Measurements from ENCODE around the gene CCDC70. TPM values are rescaled to one million over a fixed set of nuclear protein-coding genes. Genes with fewer than 3 reads are reported as not detected.
"Not testable (repeated sequence)": the region's sequence is repeated elsewhere in the genome, so short reads cannot be mapped to it uniquely, and the experiment has no call there.

CCDC70 gene
- total RNA-seq, 2 experiments from 2014 or later: not detected

GRCh38 chr13:51822106-51822815, 39.5 kb upstream of the CCDC70 start:
- no peaks in the 10 kb centered on the region for H3K27me3 Mint-ChIP-seq
- POLR2A ChIA-PET: interaction anchor here (1.0 to 2.4 kb wide), 6 partner anchors 12 to 372 kb away, joined by 4 to 8 read pairs (median 4); partner anchors contain the start of gene INTS6
- no peaks in the 10 kb centered on the region for H3K9me3 Mint-ChIP-seq

GRCh38 chr13:51823359-51823758, 38.4 kb upstream of the CCDC70 start:
- Mint-ChIP-seq H3K27me3 (no peaks in the 10 kb centered on the region), H3K27ac (no peak overlapping the region), H3K9me3 (no peaks in the 10 kb centered on the region), H3K36me3 (ENCODE audit: low read depth) (no peaks in the 10 kb centered on the region), H3K4me3 (no peak overlapping the region), H3K4me1 (peaks cover 91% of the 10 kb centered on the region)
- ChIA-PET CTCF (interaction anchor here (1.7 to 4.5 kb wide), 2 partner anchors 8 to 23 kb away, joined by 3 to 40 read pairs; no protein-coding TSS in a partner anchor), POLR2A (interaction anchor here (1.0 to 2.4 kb wide), 2 partner anchors 20 to 370 kb away, joined by 4 to 6 read pairs; partner anchors contain the start of gene INTS6)
- no peak for DNase-seq

More at GRCh38 chr13:51822106-51822815, 39.5 kb upstream of the CCDC70 start:
- Mint-ChIP-seq H3K4me3 (peak overlapping the region; percentile 6), H3K27ac (peak overlapping the region; percentile 66), H3K36me3 (ENCODE audit: low read depth) (no peaks in the 10 kb centered on the region), H3K4me1 (peaks cover 89% of the 10 kb centered on the region)
- CTCF ChIA-PET: interaction anchor here (1.6 to 2.5 kb wide), 4 partner anchors 10 to 305 kb away, joined by 3 to 10 read pairs (median 6); no protein-coding TSS in a partner anchor
- DNase-seq: no peak

DNA sequence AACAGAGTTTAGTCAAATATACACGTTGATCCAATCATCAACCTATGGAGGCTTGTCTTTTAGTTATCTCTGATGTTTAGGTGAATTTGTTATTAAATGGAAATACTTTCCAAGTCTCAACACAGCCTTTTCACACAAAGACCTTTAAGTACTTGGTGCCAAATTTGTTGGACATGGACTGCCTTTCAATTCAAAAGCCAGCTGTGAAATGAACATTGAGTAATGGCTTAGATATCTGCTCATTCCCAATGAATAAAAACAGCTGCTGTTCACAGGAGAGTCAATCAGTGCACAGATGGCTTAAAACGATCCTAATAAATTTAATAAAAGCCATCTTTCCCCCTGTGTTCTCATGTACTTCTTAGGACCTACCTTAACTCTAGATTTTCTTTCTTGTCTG, 37.9 kb upstream of the CCDC70 start:
- Mint-ChIP-seq H3K27me3 (no peaks in the 10 kb centered on the region), H3K27ac (peak overlapping the region; percentile 15), H3K36me3 (ENCODE audit: low read depth) (no peaks in the 10 kb centered on the region), H3K9me3 (no peaks in the 10 kb centered on the region), H3K4me1 (peaks cover 87% of the 10 kb centered on the region), H3K4me3 (peak overlapping the region; percentile 24)
- no peak for DNase-seq
- POLR2A ChIA-PET: interaction anchor here (2.4 kb wide), 1 partner anchor 371 kb away, joined by 6 read pairs; the partner anchor contains the start of gene INTS6
- CTCF ChIA-PET: interaction anchor here (1.7 to 4.5 kb wide), 2 partner anchors 9 to 22 kb away, joined by 3 to 40 read pairs; no protein-coding TSS in a partner anchor

DNA sequence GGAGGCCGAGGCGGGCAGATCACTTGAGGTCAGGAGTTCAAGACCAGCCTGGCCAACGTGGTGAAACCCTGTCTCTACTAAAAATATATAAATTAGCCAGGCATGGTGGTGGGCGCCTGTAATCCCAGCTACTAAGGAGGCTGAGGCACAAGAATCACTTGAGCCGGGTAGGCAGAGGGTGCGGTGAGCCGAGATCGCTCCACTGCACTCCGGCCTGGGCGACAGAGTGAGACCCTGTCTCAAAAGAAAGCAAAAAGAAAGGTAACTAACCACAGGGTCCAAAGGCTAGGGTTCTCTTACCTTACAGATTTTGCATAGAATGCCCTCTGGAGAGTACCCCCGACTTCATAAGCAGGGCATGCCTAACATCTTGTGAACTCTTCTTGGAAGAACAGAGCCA, 37.1 kb upstream of the CCDC70 start:
- peak overlapping the region; percentile 73 for H3K27ac Mint-ChIP-seq
- not testable (repeated sequence) for H3K27me3 Mint-ChIP-seq; H3K36me3 Mint-ChIP-seq (ENCODE audit: low read depth); DNase-seq; H3K9me3 Mint-ChIP-seq
- POLR2A ChIA-PET: interaction anchor here (0.9 to 2.9 kb wide), 5 partner anchors 12 to 374 kb away, joined by 3 to 20 read pairs (median 4); partner anchors contain the start of gene INTS6
- H3K4me3 Mint-ChIP-seq: peak overlapping the region; percentile 36
- CTCF ChIA-PET: interaction anchor here (0.6 to 4.5 kb wide), 6 partner anchors 10 to 303 kb away, joined by 3 to 40 read pairs (median 4); partner anchors contain the start of gene TMEM272
- H3K4me1 Mint-ChIP-seq: peaks cover 78% of the 10 kb centered on the region

GRCh38 chr13:51825165-51825592, 36.6 kb upstream of the CCDC70 start:
- Mint-ChIP-seq H3K36me3 (ENCODE audit: low read depth) (no peaks in the 10 kb centered on the region), H3K4me1 (peaks cover 74% of the 10 kb centered on the region), H3K27ac (peak overlapping the region; percentile 73), H3K4me3 (peak overlapping the region; percentile 36), H3K9me3 (no peaks in the 10 kb centered on the region), H3K27me3 (no peaks in the 10 kb centered on the region)
- ChIA-PET CTCF (interaction anchor here (0.6 to 4.5 kb wide), 10 partner anchors 10 to 303 kb away, joined by 3 to 40 read pairs (median 3); partner anchors contain the start of genes NEK5 and TMEM272), POLR2A (interaction anchor here (0.9 to 2.9 kb wide), 6 partner anchors 10 to 374 kb away, joined by 3 to 20 read pairs (median 4); partner anchors contain the start of gene INTS6)
- no peak for DNase-seq

GRCh38 chr13:51825681-51826254, 36.0 kb upstream of the CCDC70 start:
- Mint-ChIP-seq H3K27ac (peak overlapping the region; percentile 73), H3K4me1 (peaks cover 68% of the 10 kb centered on the region), H3K9me3 (no peaks in the 10 kb centered on the region), H3K4me3 (peak overlapping the region; percentile 36), H3K36me3 (ENCODE audit: low read depth) (no peaks in the 10 kb centered on the region), H3K27me3 (no peaks in the 10 kb centered on the region)
- ChIA-PET POLR2A (interaction anchor here (0.9 to 2.9 kb wide), 6 partner anchors 10 to 375 kb away, joined by 3 to 20 read pairs (median 4); partner anchors contain the start of gene INTS6), CTCF (interaction anchor here (0.6 to 4.5 kb wide), 11 partner anchors 11 to 303 kb away, joined by 3 to 40 read pairs (median 3); partner anchors contain the start of genes NEK5 and TMEM272)
- no peak for DNase-seq

- H3K9me3 Mint-ChIP-seq: no peaks in the 10 kb centered on the region
- H3K27me3 Mint-ChIP-seq: no peaks in the 10 kb centered on the region
- DNase-seq: no peak
- H3K36me3 Mint-ChIP-seq (ENCODE audit: low read depth): no peaks in the 10 kb centered on the region
- H3K27ac Mint-ChIP-seq: peak overlapping the region; percentile 24
- H3K4me3 Mint-ChIP-seq: no peak overlapping the region
- POLR2A ChIA-PET: interaction anchor here (0.9 to 2.9 kb wide), 3 partner anchors 9 to 24 kb away, joined by 3 to 20 read pairs (median 3); no protein-coding TSS in a partner anchor
- CTCF ChIA-PET: interaction anchor here (1.6 to 4.5 kb wide), 2 partner anchors 12 to 29 kb away, joined by 4 to 40 read pairs; no protein-coding TSS in a partner anchor
- H3K4me1 Mint-ChIP-seq: peaks cover 59% of the 10 kb centered on the region
Observed at GRCh38 chr13:51826606-51827005, 35.2 kb upstream of the CCDC70 start.

- Mint-ChIP-seq H3K9me3 (no peaks in the 10 kb centered on the region), H3K27me3 (no peaks in the 10 kb centered on the region), H3K4me1 (peaks cover 55% of the 10 kb centered on the region), H3K4me3 (no peak overlapping the region), H3K27ac (no peak overlapping the region), H3K36me3 (ENCODE audit: low read depth) (no peaks in the 10 kb centered on the region)
- DNase-seq: no peak
- CTCF ChIA-PET: interaction anchor here (1.2 to 4.5 kb wide), 3 partner anchors 12 to 541 kb away, joined by 3 to 40 read pairs (median 4); no protein-coding TSS in a partner anchor
- POLR2A ChIA-PET: interaction anchor here (1.4 to 2.9 kb wide), 2 partner anchors 14 to 25 kb away, joined by 5 to 20 read pairs; no protein-coding TSS in a partner anchor
Observed at GRCh38 chr13:51827254-51827653, 34.5 kb upstream of the CCDC70 start.

- Mint-ChIP-seq H3K4me3 (no peak overlapping the region), H3K27me3 (peaks cover 8% of the 10 kb centered on the region), H3K36me3 (ENCODE audit: low read depth) (no peaks in the 10 kb centered on the region), H3K9me3 (no peaks in the 10 kb centered on the region), H3K27ac (no peak overlapping the region), H3K4me1 (peaks cover 41% of the 10 kb centered on the region)
- no peak for DNase-seq
- ChIA-PET CTCF (interaction anchor here (1.1 to 3.0 kb wide), 4 partner anchors 8 to 22 kb away, joined by 3 to 15 read pairs (median 4); no protein-coding TSS in a partner anchor), POLR2A (interaction anchor here (1.1 to 1.4 kb wide), 2 partner anchors 16 to 377 kb away, joined by 3 to 5 read pairs; no protein-coding TSS in a partner anchor)
Observed at GRCh38 chr13:51828730-51829567, 32.8 kb upstream of the CCDC70 start.

GRCh38 chr13:51829568-51829899, 32.2 kb upstream of the CCDC70 start:
- no peak for DNase-seq
- CTCF ChIA-PET: interaction anchor here (1.1 to 3.0 kb wide), 4 partner anchors 9 to 21 kb away, joined by 3 to 15 read pairs (median 4); no protein-coding TSS in a partner anchor
- Mint-ChIP-seq H3K4me3 (no peak overlapping the region), H3K27ac (no peak overlapping the region), H3K27me3 (peaks cover 8% of the 10 kb centered on the region), H3K4me1 (peaks cover 38% of the 10 kb centered on the region), H3K36me3 (ENCODE audit: low read depth) (no peaks in the 10 kb centered on the region), H3K9me3 (no peaks in the 10 kb centered on the region)
- POLR2A ChIA-PET: interaction anchor here (1.1 kb wide), 1 partner anchor 378 kb away, joined by 3 read pairs; no protein-coding TSS in a partner anchor

DNA sequence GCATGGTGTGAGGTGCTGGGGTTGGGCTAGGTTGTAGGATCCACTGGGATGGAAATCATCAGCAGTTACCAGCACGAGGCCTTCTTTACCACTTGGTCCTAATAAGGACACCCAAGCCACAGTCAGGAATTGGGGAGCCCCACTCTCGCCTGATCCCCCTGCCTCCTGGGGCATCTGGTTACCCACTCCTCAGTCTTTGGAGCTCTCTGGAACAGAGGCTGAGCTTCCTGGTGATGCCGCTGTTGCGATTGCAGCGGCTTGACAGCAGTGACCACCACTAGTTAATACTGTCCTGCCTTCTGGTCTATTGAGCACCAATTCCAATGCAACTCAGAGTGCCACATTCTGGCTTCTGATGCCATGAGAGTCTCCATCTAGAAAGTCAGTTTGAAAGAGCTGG, 30.2 kb upstream of the CCDC70 start:
- ChIA-PET POLR2A (interaction anchor here (1.7 kb wide), 1 partner anchor 17 kb away, joined by 10 read pairs; no protein-coding TSS in a partner anchor), CTCF (interaction anchor here (0.6 to 8.1 kb wide), 7 partner anchors 10 to 548 kb away, joined by 3 to 101 read pairs (median 5); no protein-coding TSS in a partner anchor)
- no peaks in the 10 kb centered on the region for H3K9me3 Mint-ChIP-seq
- no peak overlapping the region for H3K4me3 Mint-ChIP-seq
- H3K27ac Mint-ChIP-seq: no peak overlapping the region
- H3K4me1 Mint-ChIP-seq: peaks cover 22% of the 10 kb centered on the region
- H3K27me3 Mint-ChIP-seq: peaks cover 8% of the 10 kb centered on the region
- H3K36me3 Mint-ChIP-seq (ENCODE audit: low read depth): no peaks in the 10 kb centered on the region
- no peak for DNase-seq

Data from activated CD4-positive, alpha-beta memory T cell treated with anti-CD3 and anti-CD28 coated beads, Interleukin-2, amount 10 ng/mL, durations not matched to agents 7 days and 5 days (primary cell).